IMR-90 (cell line): ENCODE data around the gene DMAC2. TPM values are rescaled to one million over a fixed set of nuclear protein-coding genes. Genes with fewer than 3 reads are reported as not detected.

ENCODE experiments used
- ATAC-seq: fragments of 200-7000 bp; cut with Tn5 transposase; 2 replicates; pipeline ENCODE4 v1.9.1; 2020; ENCODE audit warnings: low read depth, mild to moderate bottlenecking, moderate library complexity
- BruUV-seq: library from RNA; stranded (reverse); fragments of 400-500 nt; replicated peaks from 2 replicates; lab custom pipeline; 2021; lab: Mats Ljungman, UMichigan
- CTCF ChIA-PET: fragments of 300-600 bp; formaldehyde crosslinking; extraction: SDS; loops from one replicate; lab custom pipeline; 2021; ENCODE audit warnings: antibody characterized with exemption; lab: Yijun Ruan, JAX
- POLR2A ChIA-PET: fragments of 300-600 bp; sonication (Branson Sonifier 250); formaldehyde crosslinking; loops from one replicate; lab custom pipeline; 2022; ENCODE audit warnings: antibody characterized with exemption; ENCODE audit not compliant: unreplicated experiment; lab: Charles Lee
- DNase-seq: peaks from one replicate; pipeline ENCODE4 v3.0.0; 2013
- H2AFZ ChIP-seq: replicated peaks from 2 replicates; pipeline ENCODE3; 2013; ENCODE audit warnings: low read length, mild to moderate bottlenecking; ENCODE audit not compliant: poor library complexity
- H2AK5ac ChIP-seq: 2 replicates; pipeline ENCODE4 v1.6.1; 2013; ENCODE audit warnings: low read depth, low read length, inconsistent platforms
- H2AK9ac ChIP-seq: replicated peaks from 2 replicates; pipeline ENCODE3; 2013; ENCODE audit warnings: mild to moderate bottlenecking, low read depth, low read length, moderate library complexity; ENCODE audit not compliant: poor library complexity
- H2BK120ac ChIP-seq: 2 replicates; pipeline ENCODE4 v1.6.1; 2013; ENCODE audit warnings: low read depth, low read length, inconsistent platforms
- H2BK15ac ChIP-seq: 3 replicates; pipeline ENCODE4 v1.6.1; 2013; ENCODE audit warnings: low read depth, low read length, inconsistent platforms
- H2BK20ac ChIP-seq: 2 replicates; pipeline ENCODE4 v1.6.1; 2013; ENCODE audit warnings: low read depth, mild to moderate bottlenecking, inconsistent platforms, low read length, moderate library complexity
- H2BK5ac ChIP-seq: 2 replicates; pipeline ENCODE4 v1.6.1; 2013; ENCODE audit warnings: mild to moderate bottlenecking, low read depth, low read length, inconsistent platforms; ENCODE audit not compliant: poor library complexity, severe bottlenecking
- H3K14ac ChIP-seq: replicated peaks from 2 replicates; pipeline ENCODE4 v1.6.1; 2013; ENCODE audit warnings: low read depth, low read length, inconsistent platforms
- H3K18ac ChIP-seq: 2 replicates; pipeline ENCODE4 v1.6.1; 2013; ENCODE audit warnings: low read depth, low read length, control low read depth
- H3K23ac ChIP-seq: 2 replicates; pipeline ENCODE4 v1.6.1; 2013; ENCODE audit warnings: low read depth, low read length, inconsistent platforms
- H3K27ac ChIP-seq: 2 replicates; pipeline ENCODE4 v1.5.1; 2013; ENCODE audit warnings: mild to moderate bottlenecking, control low read depth, low read length; ENCODE audit not compliant: insufficient read depth
- H3K27me3 ChIP-seq: 2 replicates; pipeline ENCODE4 v1.6.1; 2013; ENCODE audit warnings: low read length; ENCODE audit not compliant: control insufficient read depth, insufficient read depth
- H3K36me3 ChIP-seq: 2 replicates; pipeline ENCODE4 v1.6.1; 2013; ENCODE audit warnings: low read length, mixed read lengths; ENCODE audit not compliant: control insufficient read depth, insufficient read depth
- H3K4ac ChIP-seq: 2 replicates; pipeline ENCODE4 v1.6.1; 2013; ENCODE audit warnings: low read depth, low read length, inconsistent platforms
- H3K4me1 ChIP-seq: 2 replicates; pipeline ENCODE4 v1.6.1; 2013; ENCODE audit warnings: low read length, mixed read lengths; ENCODE audit not compliant: control insufficient read depth, insufficient read depth
- H3K4me2 ChIP-seq: 2 replicates; pipeline ENCODE4 v1.6.1; 2013; ENCODE audit warnings: low read depth, mild to moderate bottlenecking, control low read depth, low read length, moderate library complexity
- H3K4me3 ChIP-seq: 2 replicates; pipeline ENCODE4 v1.5.1; 2013; ENCODE audit warnings: low read depth, mild to moderate bottlenecking, control low read depth, low read length, moderate library complexity; ENCODE audit not compliant: insufficient read depth
- H3K56ac ChIP-seq: 2 replicates; pipeline ENCODE4 v1.6.1; 2013; ENCODE audit warnings: low read length, inconsistent platforms; ENCODE audit not compliant: insufficient read depth; ENCODE audit errors: extremely low read depth
- H3K79me1 ChIP-seq, 2 experiments: 2 replicates each; pipeline ENCODE4 v1.6.1; 2013; ENCODE audit warnings: low read length in 2 of 2, inconsistent platforms in 1 of 2, low read depth in 1 of 2
- H3K9ac ChIP-seq: 2 replicates; pipeline ENCODE4 v1.6.1; 2013; ENCODE audit warnings: low read depth, low read length, control low read depth
- H3K9me1 ChIP-seq: 2 replicates; pipeline ENCODE4 v1.6.1; 2013; ENCODE audit warnings: low read length, inconsistent platforms; ENCODE audit not compliant: insufficient read depth
- H3K9me3 ChIP-seq: 2 replicates; pipeline ENCODE4 v1.6.1; 2013; ENCODE audit warnings: low read length; ENCODE audit not compliant: control insufficient read depth, insufficient read depth
- H4K20me1 ChIP-seq: 2 replicates; pipeline ENCODE4 v1.6.1; 2013; ENCODE audit warnings: low read length, inconsistent platforms; ENCODE audit not compliant: insufficient read depth
- H4K5ac ChIP-seq: 2 replicates; pipeline ENCODE4 v1.6.1; 2013; ENCODE audit warnings: mild to moderate bottlenecking, low read depth, low read length, control low read depth
- H4K8ac ChIP-seq, 2 experiments: 2 replicates each; pipeline ENCODE4 v1.6.1; 2013; ENCODE audit warnings: low read depth in 2 of 2, low read length in 2 of 2, control low read depth in 1 of 2, inconsistent platforms in 1 of 2
- H4K91ac ChIP-seq: 2 replicates; pipeline ENCODE4 v1.6.1; 2013; ENCODE audit warnings: low read depth, low read length, inconsistent platforms; ENCODE audit not compliant: insufficient read depth
- BHLHE40 ChIP-seq: fragments of 150-350 bp; IDR thresholded peaks from 2 replicates; pipeline ENCODE4 v1.6.1; 2016; ENCODE audit warnings: mild to moderate bottlenecking, low read depth, low read length
- CEBPB ChIP-seq: IDR thresholded peaks from 2 replicates; pipeline ENCODE4 v1.6.1; 2012; ENCODE audit warnings: low read depth, low read length, improper control_type of control experiment
- CHD1 ChIP-seq: IDR thresholded peaks from 2 replicates; pipeline ENCODE4 v1.6.1; 2012; ENCODE audit warnings: low read depth, low read length, improper control_type of control experiment
- FOS ChIP-seq: fragments of 150-350 bp; IDR thresholded peaks from 2 replicates; pipeline ENCODE4 v1.6.1; 2016; ENCODE audit warnings: low read depth, low read length
- MAFK ChIP-seq: IDR thresholded peaks from 2 replicates; pipeline ENCODE4 v1.6.1; 2012; ENCODE audit warnings: low read depth, low read length, improper control_type of control experiment
- MAZ ChIP-seq: IDR thresholded peaks from 2 replicates; pipeline ENCODE4 v1.6.1; 2012; ENCODE audit warnings: low read depth, mild to moderate bottlenecking, low read length, improper control_type of control experiment, moderate library complexity, borderline replicate concordance
- MXI1 ChIP-seq: IDR thresholded peaks from 2 replicates; pipeline ENCODE4 v1.6.1; 2012; ENCODE audit warnings: low read depth, mild to moderate bottlenecking, low read length, moderate library complexity, borderline replicate concordance
- NFE2L2 ChIP-seq: fragments of 150-350 bp; IDR thresholded peaks from 2 replicates; pipeline ENCODE4 v1.6.1; 2016; ENCODE audit warnings: low read depth, mild to moderate bottlenecking, low read length
- POLR2A ChIP-seq: IDR thresholded peaks from 2 replicates; pipeline ENCODE4 v1.6.1; 2012; ENCODE audit warnings: mild to moderate bottlenecking, low read depth, low read length
- RAD21 ChIP-seq: IDR thresholded peaks from 2 replicates; pipeline ENCODE4 v1.6.1; 2012; ENCODE audit warnings: low read length, improper control_type of control experiment
- RCOR1 ChIP-seq: IDR thresholded peaks from 2 replicates; pipeline ENCODE4 v1.6.1; 2012; ENCODE audit warnings: mild to moderate bottlenecking, low read length, improper control_type of control experiment; ENCODE audit not compliant: insufficient replicate concordance
- RFX5 ChIP-seq: IDR thresholded peaks from 2 replicates; pipeline ENCODE4 v1.8.0; 2012; ENCODE audit warnings: low read depth, mild to moderate bottlenecking, low read length, moderate library complexity
- SMC3 ChIP-seq: fragments of 150-350 bp; IDR thresholded peaks from 2 replicates; pipeline ENCODE4 v1.6.1; 2016; ENCODE audit warnings: low read depth, mild to moderate bottlenecking, antibody characterized with exemption, low read length, moderate library complexity
- USF2 ChIP-seq: fragments of 150-350 bp; IDR thresholded peaks from 2 replicates; pipeline ENCODE4 v1.6.1; 2017; ENCODE audit warnings: mild to moderate bottlenecking, antibody characterized with exemption, low read length, low read depth
- WGBS, 2 experiments: methylation state at CpG; one replicate each; pipeline versions ENCODE4 v1.1.5 to v1.1.7; 2013; ENCODE audit warnings: missing lambda C conversion rate in 2 of 2; ENCODE audit not compliant: insufficient read length in 1 of 2; ENCODE audit errors: extremely low coverage in 2 of 2; 5-methylcytosine and 5-hydroxymethylcytosine counted together
- dilution Hi-C: fragments of 300-500 bp; cut with HindIII; formaldehyde crosslinking; loops from one replicate; pipeline ENCODE4 v1.14.3; 2018; ENCODE audit warnings: low sequenced_read_pairs; ENCODE audit not compliant: unreplicated experiment
- in situ Hi-C: fragments of 300-500 bp; cut with MboI; formaldehyde crosslinking; loops from 3 replicates; pipeline ENCODE4 v1.14.3; 2019; ENCODE audit warnings: low sequenced_read_pairs, inconsistent platforms, mixed read lengths
- intact Hi-C: fragments of 100-400 bp; cut with micrococcal nuclease; formaldehyde crosslinking; loops from 2 replicates; pipeline ENCODE4 v1.10.0; 2022
- polyA plus RNA-seq, 3 experiments: library from polyadenylated mRNA; depleted of rRNA; stranded (reverse); fragments of >200 nt; gene quantifications; 2 replicates each; pipeline ENCODE4 v1.2.3, GENCODE V29; 2012; ENCODE audit warnings: low replicate concordance in 1 of 3
- total RNA-seq: library from RNA; depleted of rRNA; stranded (reverse); fragments of >200 nt; gene quantifications from 2 replicates; pipeline ENCODE4 v1.2.3, GENCODE V29; 2012
- TF ChIP-seq, protein P1 (sequence below): conservative IDR thresholded peaks from 2 replicates; pipeline ENCODE4 v1.5.1; 2012; ENCODE audit warnings: mild to moderate bottlenecking, low read depth, low read length, improper control_type of control experiment
- TF ChIP-seq, protein P2 (sequence below): fragments of 150-350 bp; IDR thresholded peaks from 2 replicates; pipeline ENCODE4 v1.6.1; 2016; ENCODE audit warnings: low read depth, mild to moderate bottlenecking, low read length, moderate library complexity, borderline replicate concordance

Gene DMAC2
- total and polyA plus RNA-seq, 2 of the 4 experiments (the other 2 are of a cell fraction) = 52.5 to 72.2 TPM

DNA sequence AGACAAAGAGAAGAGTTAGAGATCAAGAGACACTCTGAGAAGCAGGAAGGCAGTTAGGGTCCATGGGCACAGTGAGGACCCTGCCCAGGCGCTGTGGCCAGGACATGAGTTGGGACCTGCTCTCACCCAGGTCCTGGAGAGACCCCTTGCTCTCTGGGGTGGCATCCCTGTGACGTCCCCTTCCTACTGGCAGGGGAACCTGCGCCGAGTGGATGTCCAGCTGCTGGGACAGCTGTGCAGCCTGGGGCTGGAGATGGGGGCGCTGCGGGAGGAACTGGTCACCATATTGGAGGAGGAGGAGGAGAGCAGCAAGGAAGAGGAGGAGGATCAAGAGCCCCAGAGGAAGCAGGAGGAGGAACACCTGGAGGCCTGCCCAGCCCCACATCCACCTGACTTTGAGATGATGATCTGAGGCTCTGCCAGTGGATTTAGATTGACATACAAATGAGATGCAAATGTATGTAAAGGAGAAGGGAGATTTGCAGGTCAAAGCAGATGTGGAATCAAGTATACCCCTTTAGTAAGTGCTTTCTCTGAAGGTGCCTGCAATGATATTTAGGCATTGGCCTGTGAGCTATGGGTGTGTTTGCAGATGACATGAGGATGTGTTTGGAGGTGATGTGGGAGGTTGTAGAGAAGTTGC is 4.2 kb upstream of the DMAC2 start:
- Histone ChIP-seq H3K27me3 (peaks cover 3% of the 10 kb centered on the region), H3K4me1 (no peaks in the 10 kb centered on the region; the same call in 1 of the 2 replicates), H3K4ac (no peak overlapping the region), H2AK5ac (no peak overlapping the region), H3K4me3 (no peak overlapping the region), H4K20me1 (no peaks in the 10 kb centered on the region), H3K9ac (no peak overlapping the region), H2AK9ac (no peak overlapping the region), H2BK15ac (no peak overlapping the region), H3K9me3 (no peaks in the 10 kb centered on the region), H2BK120ac (no peak overlapping the region), H3K27ac (no peak overlapping the region), H3K14ac (no peak overlapping the region), H3K36me3 (no peaks in the 10 kb centered on the region), H3K9me1 (no peaks in the 10 kb centered on the region), H2BK5ac (no peak overlapping the region), H4K8ac (no peak overlapping the region), H4K5ac (no peak overlapping the region), H4K91ac (no peak overlapping the region), H2BK20ac (no peak overlapping the region), H3K56ac (no peak overlapping the region), H3K18ac (no peak overlapping the region), H3K79me1 (peaks cover under 1% of the 10 kb centered on the region in 2 experiments; a peak in 2 of 4 replicates), H3K23ac (no peak overlapping the region), H2AFZ (no peak overlapping the region), H3K4me2 (no peak overlapping the region)
- TF ChIP-seq MXI1 (no peak), NFE2L2 (no peak), CHD1 (no peak), POLR2A (no peak), RFX5 (no peak), USF2 (no peak), CEBPB (no peak), RCOR1 (no peak), FOS (no peak), MAFK (no peak), BHLHE40 (no peak), SMC3 (no peak), RAD21 (no peak), MAZ (no peak)
- TF ChIP-seq, protein P1, sequence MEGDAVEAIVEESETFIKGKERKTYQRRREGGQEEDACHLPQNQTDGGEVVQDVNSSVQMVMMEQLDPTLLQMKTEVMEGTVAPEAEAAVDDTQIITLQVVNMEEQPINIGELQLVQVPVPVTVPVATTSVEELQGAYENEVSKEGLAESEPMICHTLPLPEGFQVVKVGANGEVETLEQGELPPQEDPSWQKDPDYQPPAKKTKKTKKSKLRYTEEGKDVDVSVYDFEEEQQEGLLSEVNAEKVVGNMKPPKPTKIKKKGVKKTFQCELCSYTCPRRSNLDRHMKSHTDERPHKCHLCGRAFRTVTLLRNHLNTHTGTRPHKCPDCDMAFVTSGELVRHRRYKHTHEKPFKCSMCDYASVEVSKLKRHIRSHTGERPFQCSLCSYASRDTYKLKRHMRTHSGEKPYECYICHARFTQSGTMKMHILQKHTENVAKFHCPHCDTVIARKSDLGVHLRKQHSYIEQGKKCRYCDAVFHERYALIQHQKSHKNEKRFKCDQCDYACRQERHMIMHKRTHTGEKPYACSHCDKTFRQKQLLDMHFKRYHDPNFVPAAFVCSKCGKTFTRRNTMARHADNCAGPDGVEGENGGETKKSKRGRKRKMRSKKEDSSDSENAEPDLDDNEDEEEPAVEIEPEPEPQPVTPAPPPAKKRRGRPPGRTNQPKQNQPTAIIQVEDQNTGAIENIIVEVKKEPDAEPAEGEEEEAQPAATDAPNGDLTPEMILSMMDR = no peak
- TF ChIP-seq, protein P2, sequence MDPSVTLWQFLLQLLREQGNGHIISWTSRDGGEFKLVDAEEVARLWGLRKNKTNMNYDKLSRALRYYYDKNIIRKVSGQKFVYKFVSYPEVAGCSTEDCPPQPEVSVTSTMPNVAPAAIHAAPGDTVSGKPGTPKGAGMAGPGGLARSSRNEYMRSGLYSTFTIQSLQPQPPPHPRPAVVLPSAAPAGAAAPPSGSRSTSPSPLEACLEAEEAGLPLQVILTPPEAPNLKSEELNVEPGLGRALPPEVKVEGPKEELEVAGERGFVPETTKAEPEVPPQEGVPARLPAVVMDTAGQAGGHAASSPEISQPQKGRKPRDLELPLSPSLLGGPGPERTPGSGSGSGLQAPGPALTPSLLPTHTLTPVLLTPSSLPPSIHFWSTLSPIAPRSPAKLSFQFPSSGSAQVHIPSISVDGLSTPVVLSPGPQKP = no peak
- BruUV-seq = no TSS peak
- intact Hi-C loops = no loop called here
- in situ Hi-C loops = loop anchor here (5.0 kb wide), 1 partner anchor 128 kb away; no protein-coding TSS in a partner anchor
- ChIA-PET CTCF (no interaction called here), POLR2A (no interaction called here)
- DNase-seq (no peak), ATAC-seq (no peak)
- 51% methylated on average over 2 of the region's 6 CpGs; no CpG with 5 or more reads in 1 of the 2 experiments for WGBS, 2 experiments
- dilution Hi-C loops = no loop called here
